Ectodermal cell (in vitro differentiated cells): Measurements from ENCODE around the gene KCNQ1.

ENCODE experiments used
- H3K27ac ChIP-seq: 2 replicates; pipeline ENCODE4 v1.7.0; 2013; ENCODE audit warnings: mild to moderate bottlenecking, low read depth, low read length; ENCODE audit not compliant: insufficient read depth, poor library complexity, severe bottlenecking
- H3K27me3 ChIP-seq: 2 replicates; pipeline ENCODE4 v1.7.0; 2013; ENCODE audit warnings: mild to moderate bottlenecking, low read length; ENCODE audit not compliant: insufficient read depth, control insufficient read depth, poor library complexity, severe bottlenecking
- H3K36me3 ChIP-seq: one replicate; pipeline ENCODE4 v1.7.0; 2013; ENCODE audit warnings: low read length; ENCODE audit not compliant: control insufficient read depth, insufficient read depth
- H3K4me1 ChIP-seq: one replicate; pipeline ENCODE4 v1.7.0; 2013; ENCODE audit warnings: low read length; ENCODE audit not compliant: control insufficient read depth, insufficient read depth
- H3K4me3 ChIP-seq: 2 replicates; pipeline ENCODE4 v1.7.0; 2013; ENCODE audit warnings: low read depth, low read length, control low read depth; ENCODE audit not compliant: insufficient read depth
- H3K9me3 ChIP-seq: 2 replicates; pipeline ENCODE4 v1.7.0; 2013; ENCODE audit warnings: mild to moderate bottlenecking, low read length, moderate library complexity; ENCODE audit not compliant: control insufficient read depth
- WGBS, 2 experiments: methylation state at CpG; one replicate each; pipeline ENCODE4 v1.1.7; 2013; ENCODE audit warnings: missing lambda C conversion rate in 2 of 2; 5-methylcytosine and 5-hydroxymethylcytosine counted together

Gene KCNQ1

DNA sequence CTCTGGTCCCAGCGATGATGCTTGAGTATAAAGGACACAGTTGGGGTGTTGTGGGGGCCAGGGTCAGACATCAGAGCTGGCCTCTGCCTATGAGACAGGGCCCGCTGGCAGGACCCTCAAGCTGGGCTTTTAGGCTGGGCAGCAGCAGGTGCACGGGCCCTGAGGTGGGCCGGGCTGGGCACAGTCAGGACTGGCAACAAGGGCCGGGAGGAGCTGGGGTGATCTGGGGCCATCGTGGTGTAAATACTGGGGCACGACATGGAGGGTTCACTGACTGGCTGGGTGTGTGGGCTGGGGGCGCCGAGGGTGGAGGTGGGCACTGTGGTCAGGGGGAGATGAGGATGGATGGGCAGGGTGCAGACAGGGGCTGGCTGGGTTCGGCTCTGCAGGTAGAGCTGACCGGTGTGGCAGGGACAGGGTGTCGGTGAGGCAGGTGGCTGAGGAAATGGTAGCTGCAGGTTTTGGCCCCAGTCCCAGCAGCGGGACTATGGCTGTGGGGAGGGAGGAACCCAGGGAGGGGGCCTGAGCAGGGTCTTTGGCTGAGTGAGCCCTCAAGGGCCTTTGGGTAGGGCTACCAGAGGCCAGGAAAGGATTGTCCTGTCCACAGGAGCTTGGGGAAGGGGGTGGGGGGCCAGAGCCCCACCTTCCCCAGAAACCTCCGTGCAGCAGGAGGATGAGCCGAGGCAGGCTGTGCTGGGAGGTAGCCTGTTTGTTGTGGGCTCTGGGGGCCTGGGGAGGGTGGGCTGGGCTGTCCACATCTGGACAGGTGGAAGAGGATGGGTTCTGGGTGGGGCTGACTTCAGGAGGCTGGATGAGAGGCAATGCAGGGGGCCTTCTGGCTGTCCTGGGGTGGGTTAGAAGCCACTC lies 81.4 kb downstream of the KCNQ1 start:
- 86 to 91% methylated on average over 15 of the region's 15 CpGs for WGBS, 2 experiments
- Histone ChIP-seq H3K4me1 (no peaks in the 10 kb centered on the region), H3K36me3 (no peaks in the 10 kb centered on the region), H3K27me3 (no peaks in the 10 kb centered on the region), H3K27ac (no peak overlapping the region), H3K4me3 (no peak overlapping the region), H3K9me3 (no peaks in the 10 kb centered on the region)

DNA sequence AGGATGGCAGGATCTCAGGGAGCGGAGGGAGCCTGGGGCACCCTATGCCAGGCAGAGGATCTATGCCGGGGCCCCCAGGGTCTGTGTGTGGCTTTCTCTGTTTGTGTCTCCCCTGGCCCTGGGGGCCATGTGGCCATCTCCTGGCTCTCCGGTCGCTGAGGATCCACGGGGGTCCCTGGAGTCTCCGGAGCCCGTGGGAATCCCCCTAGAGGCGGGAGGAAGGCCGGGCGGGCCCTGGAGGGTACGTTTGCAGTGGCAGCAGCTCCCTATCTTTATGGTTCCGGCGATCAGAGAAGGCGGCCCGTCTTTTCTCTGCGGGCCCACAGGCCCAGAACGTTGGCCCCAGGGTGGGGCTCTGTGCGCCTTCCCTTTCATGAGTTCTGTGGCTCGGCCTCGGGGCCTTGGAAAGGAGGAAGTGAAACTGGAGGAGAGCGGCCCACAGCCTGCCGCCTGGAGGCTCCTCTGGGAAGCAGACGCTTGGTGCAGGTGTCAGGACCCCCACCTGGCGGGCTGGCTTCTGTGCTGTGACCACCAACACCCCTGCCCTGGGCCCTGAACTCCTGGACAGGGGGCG lies 82.1 kb downstream of the KCNQ1 start:
- H3K9me3 ChIP-seq = no peaks in the 10 kb centered on the region
- H3K4me1 ChIP-seq = no peaks in the 10 kb centered on the region
- 73% methylated on average over 25 of the region's 25 CpGs for WGBS, 2 experiments
- H3K36me3 ChIP-seq = no peaks in the 10 kb centered on the region
- no peaks in the 10 kb centered on the region for H3K27me3 ChIP-seq
- H3K4me3 ChIP-seq = no peak overlapping the region
- H3K27ac ChIP-seq = no peak overlapping the region

DNA sequence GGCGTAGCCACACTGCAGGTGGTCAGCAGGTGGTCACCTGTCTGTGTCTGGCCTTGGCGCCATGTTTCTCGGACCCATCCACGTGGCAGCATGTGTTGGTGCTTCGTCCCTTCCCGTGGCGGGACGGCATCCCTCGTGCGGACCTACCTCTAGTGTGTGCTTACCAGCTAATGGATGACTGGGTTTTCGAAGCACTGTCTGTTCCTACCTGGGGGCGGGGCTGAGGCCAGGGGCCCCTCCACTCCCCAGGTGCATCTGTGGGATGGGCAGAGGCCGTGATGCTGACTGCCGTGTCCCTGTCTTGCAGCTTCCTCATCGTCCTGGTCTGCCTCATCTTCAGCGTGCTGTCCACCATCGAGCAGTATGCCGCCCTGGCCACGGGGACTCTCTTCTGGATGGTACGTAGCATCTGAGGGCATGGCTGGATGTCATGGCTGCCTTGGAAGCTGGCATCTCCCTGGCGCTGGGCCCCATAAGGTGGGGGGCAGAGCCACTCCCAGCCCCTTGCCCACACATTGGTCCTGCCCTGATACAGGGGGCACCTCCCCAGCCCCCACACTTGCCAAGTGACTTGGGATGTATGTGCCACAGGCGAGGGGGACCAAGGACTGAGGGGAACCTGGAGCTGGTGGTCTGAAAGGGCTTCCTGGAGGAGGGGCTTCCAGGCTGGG lies 82.9 kb downstream of the KCNQ1 start:
- Histone ChIP-seq H3K4me1 (no peaks in the 10 kb centered on the region), H3K4me3 (no peak overlapping the region), H3K27me3 (no peaks in the 10 kb centered on the region), H3K9me3 (no peaks in the 10 kb centered on the region), H3K27ac (no peak overlapping the region), H3K36me3 (no peaks in the 10 kb centered on the region)
- 94 to 95% methylated on average over 22 of the region's 22 CpGs for WGBS, 2 experiments

- 90% methylated on average over 18 of the region's 18 CpGs for WGBS, 2 experiments
- Histone ChIP-seq H3K4me3 (no peak overlapping the region), H3K36me3 (no peaks in the 10 kb centered on the region), H3K27ac (no peak overlapping the region), H3K4me1 (peaks cover 4% of the 10 kb centered on the region), H3K9me3 (no peaks in the 10 kb centered on the region), H3K27me3 (no peaks in the 10 kb centered on the region)
Observed at GRCh38 chr11:2528301-2529050, 83.7 kb downstream of the KCNQ1 start.

GRCh38 chr11:2529173-2529572 lies 84.4 kb downstream of the KCNQ1 start:
- Histone ChIP-seq H3K36me3 (no peaks in the 10 kb centered on the region), H3K9me3 (no peaks in the 10 kb centered on the region), H3K4me3 (no peak overlapping the region), H3K27me3 (peaks cover 2% of the 10 kb centered on the region), H3K4me1 (peaks cover 10% of the 10 kb centered on the region), H3K27ac (no peak overlapping the region)
- 92 to 95% methylated on average over 10 of the region's 10 CpGs for WGBS, 2 experiments

DNA sequence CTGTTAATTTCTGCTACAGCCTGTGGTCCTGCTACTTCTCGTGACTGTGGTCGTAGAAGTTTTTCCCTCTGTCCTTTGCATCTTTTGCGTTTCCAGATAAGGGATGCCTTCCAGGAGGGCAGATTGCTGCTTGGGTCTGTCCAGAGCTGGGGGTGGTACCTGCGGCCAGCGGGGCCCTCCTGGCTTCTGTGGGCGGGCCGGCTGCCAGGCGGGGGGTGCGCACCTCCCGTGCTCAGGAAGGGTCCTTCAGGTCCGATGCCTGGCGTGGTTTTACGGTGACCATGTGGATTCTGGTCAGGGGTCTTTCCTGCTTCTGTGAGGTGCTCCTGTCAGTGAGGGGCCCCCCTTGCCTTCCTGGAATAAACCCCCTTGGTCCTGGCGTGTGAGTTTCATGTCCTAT lies 84.8 kb downstream of the KCNQ1 start:
- 92% methylated on average over 14 of the region's 14 CpGs for WGBS, 2 experiments
- peaks cover 13% of the 10 kb centered on the region for H3K4me1 ChIP-seq
- H3K27me3 ChIP-seq = peaks cover 6% of the 10 kb centered on the region
- no peak overlapping the region for H3K4me3 ChIP-seq
- H3K27ac ChIP-seq = no peak overlapping the region
- H3K36me3 ChIP-seq = no peaks in the 10 kb centered on the region
- H3K9me3 ChIP-seq = no peaks in the 10 kb centered on the region

DNA sequence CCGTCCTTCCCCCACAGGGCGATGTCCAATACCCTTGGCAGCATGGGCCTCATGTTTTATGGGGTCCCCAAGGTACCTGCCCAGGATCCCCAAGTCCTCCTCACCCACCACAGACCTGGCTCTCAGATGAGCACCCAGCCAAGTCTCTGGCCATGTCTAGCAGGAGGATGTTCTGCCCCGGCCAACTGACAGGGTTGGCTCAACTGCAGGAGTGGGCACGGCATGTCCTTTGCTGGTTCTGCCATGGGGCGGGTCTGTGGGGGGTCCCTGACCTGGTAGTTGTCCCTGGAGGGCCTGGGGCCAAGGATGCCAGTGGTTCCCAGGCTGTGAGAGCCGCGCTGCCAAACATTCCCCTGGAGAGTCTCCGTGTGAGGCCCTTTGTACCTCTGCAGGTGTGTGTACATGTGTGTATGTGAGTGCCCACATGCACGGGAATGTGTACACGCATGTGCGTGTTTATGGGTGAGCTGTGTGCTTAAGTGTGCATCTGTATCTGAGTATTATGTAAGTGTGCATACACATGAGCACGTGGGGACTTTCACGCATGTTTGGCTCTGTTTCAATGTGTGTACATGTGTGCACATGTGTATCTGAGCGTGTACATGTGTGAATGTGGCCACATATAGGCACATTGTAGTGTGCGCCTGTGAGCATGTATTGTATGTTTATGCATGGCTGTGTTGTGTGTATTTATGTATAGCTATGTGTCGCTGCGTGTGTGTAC lies 85.5 kb downstream of the KCNQ1 start:
- Histone ChIP-seq H3K27ac (no peak overlapping the region), H3K4me3 (no peak overlapping the region), H3K9me3 (no peaks in the 10 kb centered on the region), H3K36me3 (no peaks in the 10 kb centered on the region), H3K27me3 (peaks cover 12% of the 10 kb centered on the region), H3K4me1 (peaks cover 15% of the 10 kb centered on the region)
- WGBS, 2 experiments = 91 to 92% methylated on average over 17 of the region's 17 CpGs

GRCh38 chr11:2530855-2531200 lies 86.0 kb downstream of the KCNQ1 start:
- H3K9me3 ChIP-seq = no peaks in the 10 kb centered on the region
- H3K27me3 ChIP-seq = peaks cover 12% of the 10 kb centered on the region
- WGBS, 2 experiments = 86 to 88% methylated on average over 10 of the region's 10 CpGs
- H3K36me3 ChIP-seq = no peaks in the 10 kb centered on the region
- no peak overlapping the region for H3K4me3 ChIP-seq
- H3K4me1 ChIP-seq = peaks cover 15% of the 10 kb centered on the region
- no peak overlapping the region for H3K27ac ChIP-seq

- no peak overlapping the region for H3K27ac ChIP-seq
- 50 to 52% methylated on average over 14 of the region's 14 CpGs for WGBS, 2 experiments
- H3K4me1 ChIP-seq = peaks cover 15% of the 10 kb centered on the region
- H3K27me3 ChIP-seq = peaks cover 12% of the 10 kb centered on the region
- no peaks in the 10 kb centered on the region for H3K36me3 ChIP-seq
- H3K9me3 ChIP-seq = no peaks in the 10 kb centered on the region
- no peak overlapping the region for H3K4me3 ChIP-seq
Observed at GRCh38 chr11:2531277-2531986, 86.6 kb downstream of the KCNQ1 start.
